HepG2 (cell line): ENCODE data around the gene COL9A2. TPM values are rescaled to one million over a fixed set of nuclear protein-coding genes. Genes with fewer than 3 reads are reported as not detected.

Source experiments
- ATAC-seq: fragments of 200-7000 bp; cut with Tn5 transposase; 3 replicates; pipeline ENCODE4 v1.9.1; 2020; ENCODE audit warnings: mild to moderate bottlenecking, moderate library complexity
- BruUV-seq: library from RNA; stranded (reverse); fragments of 400-500 nt; replicated peaks from 2 replicates; lab custom pipeline; 2021; lab: Mats Ljungman, UMichigan
- CTCF ChIA-PET: fragments of 300-600 bp; formaldehyde crosslinking; extraction: SDS; loops from one replicate; lab custom pipeline; 2021; ENCODE audit warnings: low total read pairs, inconsistent platforms, low intra/inter-chr PET ratio; lab: Yijun Ruan, JAX
- POLR2A ChIA-PET: fragments of 350-600 bp; sonication (Branson Sonifier 250); formaldehyde crosslinking; loops from one replicate; lab custom pipeline; 2020; ENCODE audit warnings: antibody characterized with exemption, inconsistent platforms; lab: Yijun Ruan, JAX
- DNase-seq: peaks from one replicate; pipeline ENCODE4 v3.0.0-alpha.2; 2015; ENCODE audit warnings: low spot score
- FAIRE-seq: peaks from 3 replicates; lab custom pipeline; 2011; peaks lifted over from hg19 to GRCh38; lab: Jason Lieb, UNC
- H2AFZ ChIP-seq: one replicate; pipeline ENCODE4 v1.6.1; 2011; ENCODE audit warnings: low read length, inconsistent platforms
- H3K27ac ChIP-seq: fragments of 300-600 bp; 3 replicates; pipeline ENCODE4 v1.8.0; 2011; ENCODE audit warnings: mixed run types, mild to moderate bottlenecking, mixed read lengths, low read length, inconsistent platforms; ENCODE audit not compliant: insufficient read depth; ENCODE audit errors: extremely low read length
- H3K27me3 ChIP-seq, 2 experiments: fragments of 200-600 bp in 1 of 2; 2 replicates in 1 of 2; 3 replicates in 1 of 2; pipeline versions ENCODE4 v1.6.0 to v1.8.0; 2011; ENCODE audit warnings: low read length in 2 of 2, mild to moderate bottlenecking in 2 of 2, moderate library complexity in 2 of 2, inconsistent platforms in 1 of 2; ENCODE audit not compliant: insufficient read depth in 2 of 2, control insufficient read depth in 1 of 2
- H3K36me3 ChIP-seq, 2 experiments: fragments of 200-600 bp in 1 of 2; replicated peaks in 1 of 2; 2 replicates in 1 of 2; 3 replicates in 1 of 2; pipeline versions ENCODE4 v1.5.1 to v1.8.0; 2011; ENCODE audit warnings: low read length in 2 of 2, inconsistent platforms in 1 of 2; ENCODE audit not compliant: insufficient read depth in 2 of 2, control insufficient read depth in 1 of 2
- H3K4me1 ChIP-seq: 2 replicates; pipeline ENCODE4 v1.5.1; 2012; ENCODE audit warnings: low read length, inconsistent platforms; ENCODE audit not compliant: insufficient read depth
- H3K4me2 ChIP-seq: 2 replicates; pipeline ENCODE4 v1.6.0; 2011; ENCODE audit warnings: low read depth, low read length, inconsistent platforms
- H3K4me3 ChIP-seq, 3 experiments: fragments of 200-600 bp in 1 of 3; sonication (generic), shearing (Covaris generic) in 1 of 3; replicated peaks in 1 of 3; 2 replicates each; pipeline ENCODE4 v1.5.1; 2011 to 2016; ENCODE audit warnings: low read length in 3 of 3, inconsistent platforms in 2 of 3, low read depth in 2 of 3, mild to moderate bottlenecking in 2 of 3, control low read depth in 1 of 3, mixed read lengths in 1 of 3; ENCODE audit not compliant: insufficient read depth in 1 of 3
- H3K79me2 ChIP-seq: one replicate; pipeline ENCODE4 v1.6.1; 2011; ENCODE audit warnings: low read length, inconsistent platforms; ENCODE audit not compliant: insufficient read depth
- H3K9ac ChIP-seq: 2 replicates; pipeline ENCODE4 v1.6.0; 2011; ENCODE audit warnings: mild to moderate bottlenecking, low read depth, low read length, inconsistent platforms; ENCODE audit not compliant: insufficient read depth
- H3K9me3 ChIP-seq: 2 replicates; pipeline ENCODE4 v1.5.1; 2012; ENCODE audit warnings: mild to moderate bottlenecking, low read length
- H4K20me1 ChIP-seq: 2 replicates; pipeline ENCODE4 v1.6.0; 2011; ENCODE audit warnings: inconsistent platforms, mild to moderate bottlenecking, low read length, moderate library complexity; ENCODE audit not compliant: insufficient read depth
- ARID3A ChIP-seq: IDR thresholded peaks from 2 replicates; pipeline ENCODE4 v1.6.1; 2012; ENCODE audit warnings: low read depth, low read length, improper control_type of control experiment
- BRD4 ChIP-seq: sonication (generic); formaldehyde crosslinking; IDR thresholded peaks from 2 replicates; pipeline ENCODE4 v1.4.0; 2020; ENCODE audit warnings: missing genetic modification reagents
- DDIT3 ChIP-seq: sonication (generic); formaldehyde crosslinking; IDR thresholded peaks from 2 replicates; pipeline ENCODE4 v1.4.0; 2020; ENCODE audit warnings: mild to moderate bottlenecking, missing genetic modification reagents
- PATZ1 ChIP-seq: sonication (generic); formaldehyde crosslinking; IDR thresholded peaks from 2 replicates; pipeline ENCODE4 v1.4.0; 2020; ENCODE audit warnings: missing genetic modification reagents
- PRDM4 ChIP-seq: sonication (generic); formaldehyde crosslinking; IDR thresholded peaks from 2 replicates; pipeline ENCODE4 v1.9.0; 2021; ENCODE audit warnings: missing genetic modification reagents, borderline replicate concordance
- PREB ChIP-seq: sonication (generic); formaldehyde crosslinking; IDR thresholded peaks from 2 replicates; pipeline ENCODE4 v1.4.0; 2020; ENCODE audit warnings: missing genetic modification reagents
- TAF1 ChIP-seq: sonication (generic); formaldehyde crosslinking; IDR thresholded peaks from 2 replicates; pipeline ENCODE4 v1.4.0; 2020; ENCODE audit warnings: missing genetic modification reagents
- THAP7 ChIP-seq: sonication (generic); formaldehyde crosslinking; IDR thresholded peaks from 2 replicates; pipeline ENCODE4 v1.8.1; 2023; ENCODE audit warnings: mild to moderate bottlenecking, missing genetic modification reagents
- ZNF431 ChIP-seq: sonication (generic); formaldehyde crosslinking; IDR thresholded peaks from 2 replicates; pipeline ENCODE4 v1.9.0; 2022; ENCODE audit warnings: missing genetic modification reagents, low read depth, mild to moderate bottlenecking, borderline replicate concordance
- ZNF558 ChIP-seq: sonication (generic); formaldehyde crosslinking; IDR thresholded peaks from 2 replicates; pipeline ENCODE4 v1.9.0; 2022; ENCODE audit warnings: mild to moderate bottlenecking, missing genetic modification reagents, borderline replicate concordance
- ZNF670 ChIP-seq: sonication (generic); formaldehyde crosslinking; IDR thresholded peaks from 2 replicates; pipeline ENCODE4 v1.8.0; 2022; ENCODE audit warnings: mild to moderate bottlenecking, missing genetic modification reagents, borderline replicate concordance
- ZNF737 ChIP-seq: sonication (generic); formaldehyde crosslinking; IDR thresholded peaks from 2 replicates; pipeline ENCODE4 v1.5.0; 2020; ENCODE audit warnings: missing genetic modification reagents, mild to moderate bottlenecking, borderline replicate concordance
- ZNF777 ChIP-seq: sonication (generic); formaldehyde crosslinking; IDR thresholded peaks from 2 replicates; pipeline ENCODE4 v1.4.0; 2020; ENCODE audit warnings: missing genetic modification reagents
- WGBS: methylation state at CpG from one replicate; pipeline ENCODE4 v1.1.6; 2017; ENCODE audit warnings: low lambda C conversion rate; 5-methylcytosine and 5-hydroxymethylcytosine counted together
- in situ Hi-C: cut with HindIII; loops from 2 replicates; pipeline ENCODE4 v1.10.0; 2017; ENCODE audit warnings: low pct_unique_long_range_greater_than_20kb; ENCODE audit not compliant: extremely low pct_ligation_motif_present
- intact Hi-C: fragments of 100-400 bp; cut with micrococcal nuclease; formaldehyde crosslinking; loops from one replicate; pipeline ENCODE4 v1.10.0; 2022; ENCODE audit not compliant: unreplicated experiment
- polyA plus RNA-seq, 8 experiments: library from polyadenylated mRNA; depleted of rRNA in 3 of 8; stranded (reverse) in 7 of 8; unstranded in 1 of 8; fragments of >200 nt; fragmentation: Illumina TruSeq in 4 of 8; extraction: Trizol in 4 of 8; gene quantifications; 2 replicates each; pipeline versions ENCODE4 v1.2.1 to v1.2.3, GENCODE V29; 2011 to 2016; ENCODE audit warnings: low read depth in 4 of 8, missing spikeins in 1 of 8, mixed read lengths in 1 of 8; ENCODE audit not compliant: insufficient read depth in 1 of 8
- total RNA-seq, 5 experiments: library from RNA; depleted of rRNA; stranded (reverse); fragments of >200 nt; fragmentation: Illumina TruSeq; extraction: Trizol; gene quantifications; 2 replicates each; pipeline ENCODE4 v1.2.3, GENCODE V29; 2016; ENCODE audit warnings: low read depth in 1 of 5

The COL9A2 gene
- total and polyA plus RNA-seq, 2 of the 13 experiments (the other 11 are each of a cell fraction or from before 2014, with no cell fraction given): 20.2 to 26.9 TPM

GRCh38 chr1:40338745-40339419, 21.8 kb upstream of the COL9A2 start (continued):
- no peak for TF ChIP-seq THAP7 (CRISPR knock-in tag)
- TF ChIP-seq ZNF431 (CRISPR knock-in tag): no peak
- peak; percentile 57; the same call in 1 of the 2 replicates for TF ChIP-seq ZNF777
- no peak for TF ChIP-seq PATZ1
- no peak for TF ChIP-seq PREB (CRISPR knock-in tag)
- no peak for TF ChIP-seq BRD4
- TF ChIP-seq TAF1 (CRISPR knock-in tag): no peak

GRCh38 chr1:40337443-40337842, 20.4 kb upstream of the COL9A2 start:
- ATAC-seq (no peak), FAIRE-seq (no peak), DNase-seq (no peak)
- Histone ChIP-seq H3K79me2 (no peaks in the 10 kb centered on the region), H3K4me3 (no peak overlapping the region), H3K4me2 (no peak overlapping the region), H3K36me3 (no peaks in the 10 kb centered on the region), H3K27me3 (no peaks in the 10 kb centered on the region; a peak in 2 of 5 replicates), H3K9me3 (0 out of 2 replicates have a peak, but pooled peaks cover 6% of the 10 kb centered on the region), H3K27ac (no peak overlapping the region), H3K9ac (no peak overlapping the region), H3K4me1 (peaks cover 42% of the 10 kb centered on the region), H4K20me1 (no peaks in the 10 kb centered on the region), H2AFZ (no peak overlapping the region)
- POLR2A ChIA-PET: interaction anchor here (1.3 to 2.3 kb wide), 2 partner anchors 23 to 185 kb away, joined by 3 to 16 read pairs; no protein-coding TSS in a partner anchor
- intact Hi-C loops (no loop called here), in situ Hi-C loops (loop anchor here (5.0 kb wide), 2 partner anchors 65 to 195 kb away; no protein-coding TSS in a partner anchor)
- CTCF ChIA-PET: interaction anchor here (1.1 to 2.7 kb wide), 6 partner anchors 22 to 253 kb away, joined by 3 to 16 read pairs (median 8); no protein-coding TSS in a partner anchor
- 58% methylated on average over 8 of the region's 8 CpGs for WGBS
- no TSS peak for BruUV-seq
- TF ChIP-seq ARID3A: no peak
- TF ChIP-seq ZNF670 (CRISPR knock-in tag): no peak
- TF ChIP-seq ZNF737 (CRISPR knock-in tag): no peak
- no peak for TF ChIP-seq DDIT3
- no peak for TF ChIP-seq ZNF558
- TF ChIP-seq PRDM4 (CRISPR knock-in tag): no peak
